Peyer's patch (tissue), 4 donors: ENCODE results near the gene CEP68. TPM values are rescaled to one million over a fixed set of nuclear protein-coding genes. Genes with fewer than 3 reads are reported as not detected.
A peak's percentile ranks its signal among the peaks of the same experiment; 100 is the strongest.
"Not testable (repeated sequence)": the region's sequence is repeated elsewhere in the genome, so short reads cannot be mapped to it uniquely, and the experiment has no call there.

Experiments
- DNase-seq, 3 donors: peaks; one replicate each; pipeline ENCODE4 v3.0.0-alpha.2; 2017 to 2019
- H3K27ac ChIP-seq, 4 donors: fragments of 200-600 bp; sonication (generic); one replicate each; pipeline ENCODE4 v1.5.1; 2016 to 2019
- H3K27me3 ChIP-seq, 2 donors: fragments of 200-600 bp; sonication (generic); one replicate each; pipeline ENCODE4 v1.5.1; 2019
- H3K36me3 ChIP-seq, 3 donors: fragments of 200-600 bp; sonication (generic); one replicate each; pipeline ENCODE4 v1.5.1; 2016 to 2019
- H3K4me1 ChIP-seq, 4 donors: fragments of 200-600 bp; sonication (generic); one replicate each; pipeline ENCODE4 v1.5.1; 2016 to 2019
- H3K4me3 ChIP-seq, 4 donors: fragments of 200-600 bp; sonication (generic); 1 replicate in 3 of 4; 2 replicates in 1 of 4; pipeline ENCODE4 v1.5.1; 2016 to 2019; ENCODE audit warnings: mild to moderate bottlenecking in 1 of 4
- H3K9me3 ChIP-seq, 4 donors: fragments of 200-600 bp; sonication (generic); one replicate each; pipeline ENCODE4 v1.5.1; 2016 to 2019; ENCODE audit warnings: mild to moderate bottlenecking in 1 of 4
- CTCF ChIP-seq, 6 experiments: fragments of 450-650 bp in 4 of 6; fragments of 200-600 bp in 2 of 6; sonication (generic) in 1 of 6; IDR thresholded peaks; one replicate each; pipeline ENCODE4 v1.5.1; 2017 to 2019; ENCODE audit warnings: antibody characterized with exemption in 6 of 6, mild to moderate bottlenecking in 3 of 6, moderate library complexity in 1 of 6
- POLR2A ChIP-seq, 2 donors: fragments of 450-650 bp; IDR thresholded peaks; one replicate each; pipeline ENCODE4 v1.5.1; 2017; ENCODE audit warnings: antibody characterized with exemption in 2 of 2, mild to moderate bottlenecking in 2 of 2, moderate library complexity in 2 of 2
- total RNA-seq, 4 donors: library from RNA; depleted of rRNA; stranded (reverse); fragments of >200 nt; gene quantifications; one replicate each; pipeline ENCODE4 v1.1.0, GENCODE V29; 2016

The CEP68 gene
- total RNA-seq, 4 donors from 2014 or later: 5.4 to 18.2 (median 14.7) TPM

GRCh38 chr2:65032019-65032975, 23.9 kb upstream of the CEP68 start:
- H3K27ac ChIP-seq: peak overlapping the region; percentile 7 to 76 (median 58)
- H3K4me1 ChIP-seq: peaks cover 0 to 23% (median 12%) of the 10 kb centered on the region in 4 donors
- H3K36me3 ChIP-seq: no peaks in the 10 kb centered on the region
- DNase-seq: no peak
- TF ChIP-seq CTCF (IDR thresholded peaks at IDR 0.05) (no peak), POLR2A (IDR thresholded peaks at IDR 0.05) (no peak)
- H3K27me3 ChIP-seq: no peaks in the 10 kb centered on the region
- no peaks in the 10 kb centered on the region for H3K9me3 ChIP-seq
- H3K4me3 ChIP-seq: peak overlapping the region in 3 of 4 donors; percentile 3 to 21 (median 5)

GRCh38 chr2:65033178-65033577, 23.0 kb upstream of the CEP68 start:
- no peaks in the 10 kb centered on the region for H3K27me3 ChIP-seq
- no peak overlapping the region for H3K4me3 ChIP-seq
- peak overlapping the region in 1 of 4 donors; percentile 3 for H3K27ac ChIP-seq
- no peak for TF ChIP-seq POLR2A (IDR thresholded peaks at IDR 0.05)
- peak in 4 of 6 experiments; percentile 15 to 22 (median 20) for TF ChIP-seq CTCF (IDR thresholded peaks at IDR 0.05)
- DNase-seq: no peak
- no peaks in the 10 kb centered on the region for H3K36me3 ChIP-seq
- no peaks in the 10 kb centered on the region for H3K9me3 ChIP-seq
- H3K4me1 ChIP-seq: peaks cover 0 to 23% (median 12%) of the 10 kb centered on the region in 4 donors

GRCh38 chr2:65033667-65034066, 22.5 kb upstream of the CEP68 start:
- H3K27me3 ChIP-seq, DNase-seq, H3K36me3 ChIP-seq, H3K4me3 ChIP-seq, H3K9me3 ChIP-seq: not testable (repeated sequence)
- H3K27ac ChIP-seq: peak overlapping the region in 1 of 4 donors; percentile 3
- peaks cover 0 to 23% (median 12%) of the 10 kb centered on the region in 4 donors for H3K4me1 ChIP-seq

GRCh38 chr2:65035351-65035943, 20.8 kb upstream of the CEP68 start:
- no peak overlapping the region for H3K4me3 ChIP-seq
- no peak for DNase-seq
- no peaks in the 10 kb centered on the region for H3K36me3 ChIP-seq
- no peaks in the 10 kb centered on the region for H3K27me3 ChIP-seq
- H3K4me1 ChIP-seq: peaks cover 0 to 24% (median 8%) of the 10 kb centered on the region in 4 donors
- no peak overlapping the region for H3K27ac ChIP-seq
- TF ChIP-seq POLR2A (IDR thresholded peaks at IDR 0.05) (no peak), CTCF (IDR thresholded peaks at IDR 0.05) (no peak)
- H3K9me3 ChIP-seq: no peaks in the 10 kb centered on the region

- Histone ChIP-seq H3K27me3 (no peaks in the 10 kb centered on the region), H3K9me3 (no peaks in the 10 kb centered on the region), H3K36me3 (no peaks in the 10 kb centered on the region), H3K4me1 (peaks cover 0 to 9% (median 3%) of the 10 kb centered on the region in 4 donors), H3K4me3 (no peak overlapping the region), H3K27ac (no peak overlapping the region)
- no peak for DNase-seq
- no peak for TF ChIP-seq POLR2A (IDR thresholded peaks at IDR 0.05)
These were observed 19.0 kb upstream of the CEP68 start for GRCh38 chr2:65037178-65037577.

GRCh38 chr2:65039640-65040039, 16.6 kb upstream of the CEP68 start:
- no peaks in the 10 kb centered on the region for H3K27me3 ChIP-seq

More at GRCh38 chr2:65039640-65040039, 16.6 kb upstream of the CEP68 start:
- H3K4me1 ChIP-seq: peaks cover 0 to 3% (median 0%) of the 10 kb centered on the region in 4 donors
- DNase-seq: no peak
- no peaks in the 10 kb centered on the region for H3K36me3 ChIP-seq
- H3K27ac ChIP-seq: no peak overlapping the region
- H3K9me3 ChIP-seq: peaks cover 0 to 8% (median 0%) of the 10 kb centered on the region in 4 donors
- TF ChIP-seq POLR2A (IDR thresholded peaks at IDR 0.05): no peak
- no peak for TF ChIP-seq CTCF (IDR thresholded peaks at IDR 0.05)
- H3K4me3 ChIP-seq: no peak overlapping the region
